Subcutaneous abdominal adipose tissue (tissue), 5 donors: Measurements from ENCODE around the gene PCP2.
"Not testable (repeated sequence)": the region's sequence is repeated elsewhere in the genome, so short reads cannot be mapped to it uniquely, and the experiment has no call there.

ENCODE experiments used
- H3K27ac ChIP-seq: one replicate; pipeline ENCODE4 v1.7.0; 2013; ENCODE audit warnings: low read depth, mild to moderate bottlenecking, inconsistent platforms, low read length, moderate library complexity
- H3K27me3 ChIP-seq, 5 donors: one replicate each; pipeline ENCODE4 v1.7.0; 2013; ENCODE audit warnings: low read length in 5 of 5, inconsistent platforms in 1 of 5; ENCODE audit not compliant: control insufficient read depth in 5 of 5, insufficient read depth in 4 of 5
- H3K36me3 ChIP-seq, 5 donors: one replicate each; pipeline ENCODE4 v1.7.0; 2013; ENCODE audit warnings: low read length in 5 of 5; ENCODE audit not compliant: control insufficient read depth in 5 of 5, insufficient read depth in 5 of 5
- H3K4me1 ChIP-seq, 5 donors: one replicate each; pipeline ENCODE4 v1.7.0; 2013; ENCODE audit warnings: low read length in 5 of 5, mild to moderate bottlenecking in 3 of 5, moderate library complexity in 1 of 5; ENCODE audit not compliant: control insufficient read depth in 5 of 5, insufficient read depth in 5 of 5
- H3K4me3 ChIP-seq, 5 donors: one replicate each; pipeline ENCODE4 v1.7.0; 2013; ENCODE audit warnings: low read length in 5 of 5, low read depth in 1 of 5
- H3K9ac ChIP-seq, 5 donors: one replicate each; pipeline ENCODE4 v1.7.0; 2013; ENCODE audit warnings: low read length in 5 of 5, mild to moderate bottlenecking in 4 of 5, moderate library complexity in 3 of 5
- H3K9me3 ChIP-seq, 5 donors: one replicate each; pipeline ENCODE4 v1.7.0; 2013; ENCODE audit warnings: low read length in 5 of 5; ENCODE audit not compliant: control insufficient read depth in 5 of 5
- donor health status: healthy.
- donor health status: healthy.
- donor health status: healthy.
- donor health status: healthy.
- donor health status: healthy.

Gene PCP2

GRCh38 chr19:7647156-7647555 is 13.6 kb upstream of the PCP2 start:
- H3K4me3 ChIP-seq: no peak overlapping the region
- H3K27ac ChIP-seq: no peak overlapping the region
- no peaks in the 10 kb centered on the region for H3K9me3 ChIP-seq
- peaks cover under 1 to 3% (median 1%) of the 10 kb centered on the region in 5 donors for H3K4me1 ChIP-seq
- no peak overlapping the region for H3K9ac ChIP-seq
- peaks cover 0 to 12% (median 9%) of the 10 kb centered on the region in 5 donors for H3K27me3 ChIP-seq
- peaks cover 0 to 3% (median 0%) of the 10 kb centered on the region in 5 donors for H3K36me3 ChIP-seq

GRCh38 chr19:7646426-7646700 is 12.8 kb upstream of the PCP2 start:
- H3K9me3 ChIP-seq: no peaks in the 10 kb centered on the region
- peaks cover 0 to 6% (median 0%) of the 10 kb centered on the region in 5 donors for H3K36me3 ChIP-seq
- no peak overlapping the region for H3K27ac ChIP-seq
- peaks cover 0 to 12% (median 9%) of the 10 kb centered on the region in 5 donors for H3K27me3 ChIP-seq
- H3K4me3 ChIP-seq: no peak overlapping the region
- H3K4me1 ChIP-seq: no peaks in the 10 kb centered on the region
- H3K9ac ChIP-seq: no peak overlapping the region

- Histone ChIP-seq H3K9me3 (no peaks in the 10 kb centered on the region), H3K9ac (no peak overlapping the region), H3K4me3 (no peak overlapping the region), H3K27ac (no peak overlapping the region), H3K36me3 (peaks cover 0 to 6% (median 0%) of the 10 kb centered on the region in 5 donors), H3K27me3 (peaks cover 0 to 12% (median 9%) of the 10 kb centered on the region in 5 donors), H3K4me1 (no peaks in the 10 kb centered on the region)
These were observed 12.3 kb upstream of the PCP2 start for GRCh38 chr19:7645656-7646425.

GRCh38 chr19:7645163-7645562 is 11.6 kb upstream of the PCP2 start:
- Histone ChIP-seq H3K9me3 (no peaks in the 10 kb centered on the region), H3K36me3 (peaks cover 0 to 12% (median 0%) of the 10 kb centered on the region in 5 donors), H3K27ac (no peak overlapping the region), H3K9ac (no peak overlapping the region), H3K27me3 (peaks cover 0 to 12% (median 6%) of the 10 kb centered on the region in 5 donors), H3K4me1 (no peaks in the 10 kb centered on the region), H3K4me3 (no peak overlapping the region)

GRCh38 chr19:7644550-7644877 is 11.0 kb upstream of the PCP2 start:
- Histone ChIP-seq H3K9me3 (no peaks in the 10 kb centered on the region), H3K9ac (no peak overlapping the region), H3K36me3 (peaks cover 0 to 12% (median 0%) of the 10 kb centered on the region in 5 donors), H3K4me3 (no peak overlapping the region), H3K27ac (no peak overlapping the region), H3K4me1 (no peaks in the 10 kb centered on the region), H3K27me3 (peaks cover 0 to 12% (median 4%) of the 10 kb centered on the region in 5 donors)

GRCh38 chr19:7643629-7644549 is 10.4 kb upstream of the PCP2 start:
- H3K36me3 ChIP-seq: peaks cover 0 to 12% (median 0%) of the 10 kb centered on the region in 5 donors
- H3K9ac ChIP-seq, H3K27ac ChIP-seq: not testable (repeated sequence)

GRCh38 chr19:7643031-7643415 is 9.5 kb upstream of the PCP2 start:
- Histone ChIP-seq H3K4me3 (no peak overlapping the region), H3K27me3 (peaks cover 0 to 16% (median 11%) of the 10 kb centered on the region in 5 donors), H3K27ac (no peak overlapping the region), H3K9me3 (no peaks in the 10 kb centered on the region), H3K36me3 (peaks cover 0 to 12% (median 0%) of the 10 kb centered on the region in 5 donors), H3K4me1 (no peaks in the 10 kb centered on the region), H3K9ac (no peak overlapping the region)

More at GRCh38 chr19:7643629-7644549, 10.4 kb upstream of the PCP2 start:
- not testable (repeated sequence) for H3K4me3 ChIP-seq, H3K4me1 ChIP-seq, H3K9me3 ChIP-seq
- peaks cover 0 to 12% (median 6%) of the 10 kb centered on the region in 5 donors for H3K27me3 ChIP-seq

- Histone ChIP-seq H3K36me3 (peaks cover 0 to 12% (median 0%) of the 10 kb centered on the region in 5 donors), H3K9me3 (no peaks in the 10 kb centered on the region), H3K4me3 (no peak overlapping the region), H3K27me3 (peaks cover 3 to 20% (median 12%) of the 10 kb centered on the region in 5 donors), H3K4me1 (peaks cover 0 to 2% (median 0%) of the 10 kb centered on the region in 5 donors), H3K9ac (no peak overlapping the region), H3K27ac (no peak overlapping the region)
These were observed 8.9 kb upstream of the PCP2 start for GRCh38 chr19:7642295-7643030.

- Histone ChIP-seq H3K27me3 (peaks cover 6 to 23% (median 15%) of the 10 kb centered on the region in 5 donors), H3K4me1 (peaks cover 0 to 6% (median 0%) of the 10 kb centered on the region in 5 donors), H3K4me3 (no peak overlapping the region), H3K27ac (no peak overlapping the region), H3K9ac (no peak overlapping the region), H3K9me3 (no peaks in the 10 kb centered on the region), H3K36me3 (peaks cover 0 to 12% (median 0%) of the 10 kb centered on the region in 5 donors)
These were observed 8.1 kb upstream of the PCP2 start for GRCh38 chr19:7641290-7642276.
